WERI-Rb-1 (cell line): ENCODE data around the gene RNF149.

Experiments used
- DNase-seq: peaks from one replicate; pipeline ENCODE4 v3.0.0-alpha.2; 2020
- H3K27ac ChIP-seq: fragments of 250-450 bp; sonication (Bioruptor Pico); 2 replicates; pipeline ENCODE4 v1.5.1; 2020; ENCODE audit warnings: mild to moderate bottlenecking, moderate library complexity
- H3K27me3 ChIP-seq: fragments of 250-450 bp; sonication (Bioruptor Pico); 2 replicates; pipeline ENCODE4 v1.5.1; 2021; ENCODE audit warnings: mild to moderate bottlenecking, low read depth, moderate library complexity; ENCODE audit not compliant: insufficient read depth, severe bottlenecking
- H3K36me3 ChIP-seq: fragments of 250-450 bp; sonication (Bioruptor Pico); 2 replicates; pipeline ENCODE4 v1.5.1; 2020; ENCODE audit warnings: mild to moderate bottlenecking, moderate library complexity
- H3K4me3 ChIP-seq: 2 replicates; pipeline ENCODE4 v1.5.1; 2011; ENCODE audit warnings: low read depth, mild to moderate bottlenecking, control low read depth, low read length
- H3K9me3 ChIP-seq: fragments of 250-450 bp; sonication (Bioruptor Pico); 2 replicates; pipeline ENCODE4 v1.5.1; 2021; ENCODE audit warnings: mild to moderate bottlenecking, moderate library complexity; ENCODE audit not compliant: severe bottlenecking
- CTCF ChIP-seq: IDR thresholded peaks from 2 replicates; pipeline ENCODE4 v1.5.1; 2011; ENCODE audit warnings: low read depth, mild to moderate bottlenecking, control low read depth, inconsistent platforms, low read length

Gene RNF149

GRCh38 chr2:101291973-101292372 lies 16.5 kb downstream of the RNF149 start:
- no peak for TF ChIP-seq CTCF
- H3K27ac ChIP-seq, result peak overlapping the region; percentile 51
- H3K9me3 ChIP-seq, result no peaks in the 10 kb centered on the region

DNA sequence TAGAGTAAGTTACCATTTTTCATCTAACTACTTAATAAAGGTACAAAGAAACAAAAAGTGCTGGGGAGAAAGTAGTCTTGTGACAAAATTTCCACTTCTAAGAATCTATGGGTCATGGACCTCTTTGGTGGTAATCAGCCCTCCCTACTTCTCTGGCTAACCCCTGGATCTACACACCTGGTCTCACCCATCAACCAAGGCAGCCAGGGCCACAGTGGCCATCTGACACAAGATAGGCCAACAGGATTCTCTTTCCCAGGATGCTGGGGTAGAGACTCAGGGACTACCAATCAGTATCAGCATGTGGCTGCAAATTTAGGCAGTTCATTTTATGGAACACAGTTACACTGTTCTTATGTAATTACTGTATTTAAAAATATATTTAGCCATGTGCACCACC lies 17.8 kb downstream of the RNF149 start:
- no peaks in the 10 kb centered on the region for H3K9me3 ChIP-seq
- no peaks in the 10 kb centered on the region for H3K27me3 ChIP-seq
- no peak for TF ChIP-seq CTCF
- no peak for DNase-seq
- no peak overlapping the region for H3K27ac ChIP-seq
- H3K4me3 ChIP-seq, result no peak overlapping the region
- peaks cover 45% of the 10 kb centered on the region for H3K36me3 ChIP-seq

More at GRCh38 chr2:101291973-101292372, 16.5 kb downstream of the RNF149 start:
- DNase-seq, result no peak
- peaks cover 35% of the 10 kb centered on the region for H3K36me3 ChIP-seq
- H3K4me3 ChIP-seq, result no peak overlapping the region
- no peaks in the 10 kb centered on the region for H3K27me3 ChIP-seq

DNA sequence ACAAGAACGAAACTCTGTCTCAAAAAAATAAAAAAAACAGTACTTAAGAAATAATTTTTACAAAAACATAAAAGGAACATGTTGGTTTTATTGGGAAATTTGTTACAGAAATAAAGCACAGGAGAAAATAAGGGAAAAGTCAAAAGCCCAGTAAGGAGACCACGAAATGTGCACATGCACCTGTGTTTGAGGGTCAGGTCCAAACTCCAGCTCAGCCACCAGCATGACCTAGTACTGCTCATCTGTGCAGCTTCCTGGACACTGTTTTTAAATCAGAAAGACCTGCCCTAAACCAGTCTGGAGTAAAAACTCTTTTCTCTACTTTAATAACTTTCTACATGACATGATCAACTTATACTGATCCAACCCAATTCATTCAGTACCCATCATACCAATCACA lies 21.2 kb downstream of the RNF149 start:
- Histone ChIP-seq H3K4me3 (no peak overlapping the region), H3K27me3 (no peaks in the 10 kb centered on the region), H3K36me3 (peaks cover 50% of the 10 kb centered on the region), H3K27ac (no peak overlapping the region), H3K9me3 (no peaks in the 10 kb centered on the region)
- no peak for DNase-seq
- TF ChIP-seq CTCF, result no peak

GRCh38 chr2:101286684-101287083 lies 21.8 kb downstream of the RNF149 start:
- TF ChIP-seq CTCF, result no peak
- Histone ChIP-seq H3K4me3 (no peak overlapping the region), H3K36me3 (peaks cover 56% of the 10 kb centered on the region), H3K27me3 (no peaks in the 10 kb centered on the region), H3K9me3 (no peaks in the 10 kb centered on the region), H3K27ac (no peak overlapping the region)
- DNase-seq, result no peak

GRCh38 chr2:101282980-101283379 lies 25.5 kb downstream of the RNF149 start:
- H3K4me3 ChIP-seq, result no peak overlapping the region
- no peaks in the 10 kb centered on the region for H3K9me3 ChIP-seq
- DNase-seq, result no peak
- no peak overlapping the region for H3K27ac ChIP-seq
- peaks cover 84% of the 10 kb centered on the region for H3K36me3 ChIP-seq
- no peaks in the 10 kb centered on the region for H3K27me3 ChIP-seq
- no peak for TF ChIP-seq CTCF

- Histone ChIP-seq H3K27ac (no peak overlapping the region), H3K36me3 (peaks cover 77% of the 10 kb centered on the region), H3K27me3 (no peaks in the 10 kb centered on the region), H3K9me3 (no peaks in the 10 kb centered on the region), H3K4me3 (no peak overlapping the region)
- DNase-seq, result no peak
- TF ChIP-seq CTCF, result no peak
Measured at GRCh38 chr2:101281482-101281881, 27.0 kb downstream of the RNF149 start.
